Activated T-helper 1 cell treated with anti-CD3 and anti-CD28 coated beads, Interleukin-2, amount 50 U/mL, for 16 hours (primary cell): ENCODE measurements around the gene MEOX2.

Experiments used
- DNase-seq, 2 donors: peaks; one replicate each; pipeline ENCODE4 v3.0.0-alpha.2; 2020; ENCODE audit warnings: low read depth in 1 of 2, low spot score in 1 of 2

Gene MEOX2

DNA sequence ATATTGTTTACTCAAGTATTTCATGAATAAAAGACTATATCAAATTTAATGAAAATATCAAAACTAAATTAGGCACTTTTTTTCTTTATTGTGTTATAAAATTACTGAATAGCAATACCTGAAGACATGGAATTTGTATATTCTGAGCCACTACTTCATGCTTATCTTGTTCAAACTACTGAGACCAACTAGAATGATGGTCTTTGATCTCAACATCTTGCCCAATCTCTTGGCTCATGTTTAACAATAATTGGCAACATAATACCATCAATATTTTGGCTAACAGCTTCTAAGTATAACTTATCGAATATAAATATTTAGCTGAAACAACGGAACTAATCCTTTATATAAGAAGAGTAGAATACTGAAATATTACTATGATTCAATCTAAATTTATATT is 68.2 kb downstream of the MEOX2 start:
- no peak for DNase-seq

DNA sequence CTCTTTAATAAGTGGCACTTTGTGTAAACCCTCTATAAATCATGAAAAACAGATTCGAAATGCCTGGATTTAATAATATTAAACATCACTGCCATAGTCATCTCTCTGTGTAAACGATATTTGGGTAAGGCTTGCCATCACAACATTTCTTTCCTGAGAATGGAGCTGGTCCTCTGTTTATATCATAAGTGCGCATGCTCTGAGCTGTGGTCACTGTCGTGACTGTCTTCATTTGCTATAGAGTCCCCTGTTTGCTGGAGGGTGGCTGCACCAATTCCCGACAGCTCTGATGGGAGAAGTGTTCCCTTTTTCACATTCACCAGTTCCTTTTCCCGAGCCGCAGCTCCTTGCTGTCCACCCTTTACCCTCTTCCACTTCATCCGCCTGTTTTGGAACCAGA is 74.3 kb downstream of the MEOX2 start:
- no peak for DNase-seq

DNA sequence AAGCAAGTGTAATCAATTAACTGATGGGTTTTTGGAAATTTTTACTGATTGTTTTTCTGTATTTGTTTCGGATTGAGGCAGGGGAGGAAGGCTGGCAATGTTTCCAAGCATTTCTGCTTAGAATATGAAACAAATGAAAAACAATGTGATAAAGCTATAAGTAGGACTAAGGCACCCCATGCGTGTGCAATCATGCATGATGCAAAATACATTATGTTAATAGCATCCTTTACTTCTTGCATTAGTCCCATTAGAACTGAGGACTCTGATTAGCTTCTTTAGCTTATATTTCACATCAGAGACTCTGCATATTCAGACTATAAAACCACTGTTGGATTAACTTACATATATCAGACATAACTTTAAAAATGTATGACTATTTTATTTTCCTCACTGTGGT is 76.0 kb downstream of the MEOX2 start:
- no peak for DNase-seq

DNA sequence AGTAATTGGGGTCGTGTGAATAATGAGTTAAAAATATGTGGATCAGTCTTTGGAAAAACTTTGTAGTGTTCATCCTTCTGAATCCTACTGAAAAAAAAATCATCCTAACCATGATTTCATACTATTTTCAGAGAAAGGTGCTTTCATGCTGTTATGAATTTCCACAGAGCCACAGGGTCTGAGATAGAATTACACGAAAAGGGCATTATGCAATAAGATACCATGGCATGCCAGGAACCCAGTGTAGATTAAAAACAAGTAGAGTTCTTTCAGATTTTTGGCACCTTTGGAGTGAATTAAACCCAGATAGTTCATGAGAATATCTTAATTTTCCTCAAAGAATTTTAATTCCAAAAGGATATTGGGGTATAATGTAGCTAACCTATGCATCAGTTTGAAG is 77.2 kb downstream of the MEOX2 start:
- no peak for DNase-seq

DNA sequence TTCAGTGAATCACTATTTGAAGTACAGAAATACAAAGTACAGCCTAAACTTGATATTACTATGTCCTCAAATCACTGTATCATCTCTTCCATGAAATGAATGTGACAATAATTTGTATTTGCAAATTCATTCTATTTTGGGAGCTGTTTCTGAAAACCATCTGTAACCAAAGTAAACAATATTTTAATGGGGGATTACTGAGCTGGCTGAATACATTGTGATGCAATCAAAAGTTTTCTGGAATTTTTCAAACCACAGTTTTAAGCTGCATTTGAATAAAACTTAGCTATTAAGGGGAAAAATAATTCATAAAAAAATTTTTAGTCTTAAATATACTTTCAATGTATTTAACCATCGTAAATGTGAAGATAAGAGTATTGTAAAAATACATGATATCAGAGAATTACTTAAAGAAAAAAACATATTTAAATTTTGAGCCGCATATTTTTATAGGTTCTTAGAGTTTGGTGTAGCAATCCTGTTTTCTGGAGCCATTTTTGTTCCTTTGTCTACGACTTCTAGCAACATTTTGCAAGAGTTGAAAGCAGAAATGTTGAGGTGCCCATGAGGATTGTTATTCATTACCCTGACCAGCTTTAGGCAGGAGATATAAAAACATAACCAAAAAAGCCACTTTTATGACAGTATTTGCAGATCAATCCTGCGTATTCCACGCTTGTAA is 78.8 kb downstream of the MEOX2 start:
- DNase-seq, result no peak

DNA sequence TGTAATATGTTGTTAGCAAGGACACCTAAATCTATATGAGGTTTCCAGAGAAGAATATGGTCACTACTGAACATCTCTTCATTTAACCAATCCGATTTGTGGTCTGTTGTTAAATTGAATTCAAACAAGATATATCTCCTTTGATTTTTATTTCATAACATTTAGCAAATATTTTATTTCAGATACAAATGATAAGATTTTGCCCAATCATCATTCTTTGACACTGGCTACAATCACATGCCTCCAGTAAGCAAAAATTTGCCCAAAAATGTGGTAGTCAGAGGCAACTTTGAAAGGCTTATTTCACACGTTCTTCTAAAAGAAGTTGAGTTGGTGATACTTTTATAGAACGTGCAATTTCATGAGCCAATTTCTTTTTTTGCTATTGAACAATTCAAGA is 79.9 kb downstream of the MEOX2 start:
- DNase-seq, result no peak

DNA sequence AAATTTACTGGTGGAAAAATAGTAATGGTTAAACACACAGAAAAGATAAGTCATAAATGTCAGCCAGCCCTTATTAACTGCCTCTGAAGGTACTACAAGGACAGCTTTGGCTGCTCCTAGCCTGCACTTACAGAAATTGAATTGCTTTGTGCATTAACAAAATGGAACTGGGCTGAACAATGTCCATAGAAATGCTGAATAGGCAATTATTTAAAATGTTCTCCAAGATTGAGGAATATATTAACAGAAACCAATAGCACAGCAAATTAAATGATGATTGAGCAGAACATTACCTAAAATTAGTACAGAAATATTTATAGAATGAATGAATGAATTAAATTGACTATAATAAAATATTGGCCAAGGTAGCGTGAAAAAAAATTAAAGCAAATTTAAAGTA is 82.3 kb downstream of the MEOX2 start:
- no peak for DNase-seq

DNA sequence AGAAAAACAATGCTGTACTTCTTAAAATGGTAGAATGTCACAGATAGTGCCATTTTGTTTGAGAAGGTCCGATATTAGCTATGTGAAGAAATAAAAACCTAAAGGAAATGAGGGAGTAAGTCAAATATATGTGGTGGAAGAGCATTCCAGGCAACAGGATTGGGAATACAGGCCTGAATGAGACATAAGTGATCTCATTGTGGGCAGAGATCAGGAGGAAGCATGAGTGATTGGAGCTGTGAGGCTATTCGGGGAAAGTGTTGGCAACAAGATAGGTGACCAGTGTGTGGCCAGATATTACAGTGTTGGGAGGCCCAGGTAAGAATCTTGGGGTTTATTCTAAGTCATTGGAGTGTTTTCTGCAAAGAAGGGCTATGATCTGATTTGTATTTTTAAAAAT is 83.4 kb downstream of the MEOX2 start:
- DNase-seq, result no peak

DNA sequence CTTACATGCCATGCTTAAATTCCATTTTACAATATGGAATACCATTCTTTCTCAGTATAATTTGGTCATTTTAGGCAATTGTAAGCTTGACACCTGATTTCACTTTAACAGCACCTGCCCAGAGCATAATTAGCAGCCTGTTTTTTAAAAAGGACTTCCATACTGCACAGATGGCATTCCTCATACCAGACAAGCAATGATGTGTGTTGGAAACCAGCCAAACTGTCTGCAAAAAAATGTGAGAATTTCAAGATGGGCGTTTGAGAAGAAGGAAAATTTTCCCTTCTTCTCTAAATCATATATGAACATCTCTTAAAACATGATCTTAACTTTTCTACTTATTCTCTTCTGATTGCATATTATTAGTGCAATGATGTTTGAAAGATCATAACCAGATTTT is 84.2 kb downstream of the MEOX2 start:
- DNase-seq, result no peak

DNA sequence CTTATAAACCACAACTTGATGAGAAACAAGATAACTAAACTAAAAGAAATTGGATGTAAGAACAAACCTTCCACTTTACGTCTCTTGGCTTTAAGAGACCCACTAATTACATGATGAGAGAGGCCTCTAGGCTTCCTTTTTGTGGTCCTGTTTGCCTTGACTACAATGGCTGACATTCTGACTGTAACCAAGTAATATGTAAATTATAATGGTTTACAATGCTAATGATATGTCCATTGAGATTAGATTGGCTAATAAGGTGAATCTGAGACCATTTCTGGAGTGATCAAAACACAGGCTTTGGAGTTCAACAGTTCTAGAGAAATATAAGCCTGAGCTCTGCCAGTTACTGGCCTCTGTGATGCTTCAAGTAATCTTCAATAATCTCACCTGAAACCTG is 85.3 kb downstream of the MEOX2 start:
- DNase-seq, result no peak

DNA sequence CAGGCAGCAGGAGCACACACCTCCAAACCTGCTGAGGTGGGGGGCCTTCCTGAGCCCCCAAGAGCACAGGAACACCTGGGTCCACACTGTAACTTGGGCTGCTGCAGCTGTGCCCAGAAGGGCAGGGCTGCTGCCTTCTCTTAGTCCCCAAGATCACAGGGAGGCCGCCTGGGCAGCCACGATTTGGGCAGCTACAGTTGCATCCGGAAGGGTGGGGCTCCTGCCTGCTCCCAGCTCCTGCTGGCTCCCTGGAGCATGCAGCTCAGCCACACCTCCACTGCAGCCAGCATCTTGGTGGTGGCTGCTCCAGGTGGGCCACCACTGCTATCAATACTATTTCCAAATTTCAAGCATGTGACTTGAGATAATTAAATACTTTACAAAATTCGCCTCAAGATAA is 86.2 kb downstream of the MEOX2 start:
- no peak for DNase-seq

DNA sequence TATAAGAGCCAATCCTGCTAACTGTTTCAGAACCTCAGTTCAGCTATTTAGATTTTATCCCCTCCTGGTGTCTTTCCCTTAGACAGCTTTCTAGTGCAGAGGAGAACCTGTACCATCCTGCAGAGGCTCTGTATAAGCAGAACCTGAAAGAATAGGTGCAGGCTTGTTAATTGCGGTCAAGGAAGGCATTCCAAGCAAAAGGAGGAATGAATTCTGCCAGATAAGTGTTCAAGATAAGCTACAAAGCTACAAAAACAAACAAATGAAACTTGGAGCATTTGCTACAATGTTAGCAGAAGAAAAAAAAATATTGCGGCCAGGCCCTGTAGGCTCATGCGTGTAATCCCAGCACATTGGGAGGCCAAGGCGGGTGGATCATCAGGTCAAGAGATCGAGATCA is 92.0 kb downstream of the MEOX2 start:
- DNase-seq, result no peak

DNA sequence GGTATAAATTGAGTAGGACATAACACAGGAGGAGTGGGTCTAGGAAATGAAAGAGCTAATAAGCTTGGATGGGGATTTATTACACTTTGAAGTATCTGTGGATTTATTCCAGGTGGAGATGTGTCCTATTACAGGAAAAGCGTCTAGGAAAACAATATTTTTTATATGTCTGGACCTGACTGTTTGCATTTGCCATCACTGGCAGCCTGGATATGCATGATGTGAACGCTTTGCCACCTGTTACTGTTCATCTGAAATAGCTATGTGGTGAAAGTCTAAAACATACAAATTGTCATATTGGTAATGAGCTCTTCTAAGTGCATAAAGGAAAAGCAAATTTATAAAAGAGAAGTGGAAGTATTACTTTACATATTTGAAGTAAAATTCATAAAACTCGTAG is 93.1 kb downstream of the MEOX2 start:
- no peak for DNase-seq

DNA sequence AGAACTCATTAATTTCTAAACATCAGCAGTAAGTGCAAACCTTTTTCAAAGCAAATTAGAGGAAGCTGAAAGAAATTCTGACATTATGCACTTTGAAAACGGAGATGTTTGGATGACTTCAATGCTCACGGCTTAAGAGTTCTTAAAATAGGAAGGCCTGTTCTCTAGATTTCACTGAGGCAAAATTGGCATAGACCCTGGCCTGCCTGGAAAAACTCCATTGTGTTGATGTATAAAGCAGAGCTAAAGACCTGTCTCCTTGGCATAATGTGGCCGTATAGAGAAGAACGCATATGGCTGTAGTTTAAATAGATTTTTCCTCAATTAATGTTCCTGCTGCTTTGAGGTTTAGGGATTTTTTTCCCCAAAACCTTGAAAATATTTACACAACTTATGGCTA is 100.2 kb downstream of the MEOX2 start:
- no peak for DNase-seq

DNA sequence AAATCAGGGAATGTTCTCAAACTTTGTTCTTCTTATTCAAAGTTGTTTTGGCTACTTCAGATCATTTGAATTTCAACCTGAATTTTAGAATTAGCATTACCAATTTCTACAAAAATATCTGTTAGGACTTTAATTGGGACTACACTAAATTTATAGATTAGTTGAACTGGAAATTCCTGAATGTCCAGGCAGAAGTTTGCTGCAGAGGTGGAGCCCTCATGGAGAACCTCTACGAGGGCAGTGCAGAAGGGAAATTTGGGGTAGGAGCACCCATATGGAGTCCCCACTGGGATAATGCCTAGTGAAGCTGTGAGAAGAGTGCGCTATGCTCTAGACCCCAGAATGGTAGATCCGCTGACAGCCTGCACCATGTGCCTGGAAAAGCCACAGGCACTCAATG is 101.9 kb downstream of the MEOX2 start:
- no peak for DNase-seq

DNA sequence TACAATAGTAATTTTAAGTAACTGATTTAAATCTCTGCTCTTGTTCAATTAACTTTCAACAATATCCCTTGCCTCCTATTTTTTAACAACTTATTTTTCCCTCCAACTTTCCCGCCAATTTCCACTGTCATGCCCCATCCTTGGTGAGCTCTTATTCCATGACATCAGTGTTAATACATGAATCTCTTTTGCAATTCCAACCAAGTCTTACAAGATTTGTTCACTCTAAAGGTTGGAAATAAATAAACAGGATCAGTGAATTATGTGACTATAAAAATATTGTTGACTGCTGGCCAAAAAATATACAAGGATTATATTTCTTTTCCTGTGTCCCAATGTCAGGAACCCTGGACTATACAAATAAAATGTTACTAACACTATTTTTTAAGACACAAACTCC is 103.7 kb downstream of the MEOX2 start:
- DNase-seq, result no peak

DNA sequence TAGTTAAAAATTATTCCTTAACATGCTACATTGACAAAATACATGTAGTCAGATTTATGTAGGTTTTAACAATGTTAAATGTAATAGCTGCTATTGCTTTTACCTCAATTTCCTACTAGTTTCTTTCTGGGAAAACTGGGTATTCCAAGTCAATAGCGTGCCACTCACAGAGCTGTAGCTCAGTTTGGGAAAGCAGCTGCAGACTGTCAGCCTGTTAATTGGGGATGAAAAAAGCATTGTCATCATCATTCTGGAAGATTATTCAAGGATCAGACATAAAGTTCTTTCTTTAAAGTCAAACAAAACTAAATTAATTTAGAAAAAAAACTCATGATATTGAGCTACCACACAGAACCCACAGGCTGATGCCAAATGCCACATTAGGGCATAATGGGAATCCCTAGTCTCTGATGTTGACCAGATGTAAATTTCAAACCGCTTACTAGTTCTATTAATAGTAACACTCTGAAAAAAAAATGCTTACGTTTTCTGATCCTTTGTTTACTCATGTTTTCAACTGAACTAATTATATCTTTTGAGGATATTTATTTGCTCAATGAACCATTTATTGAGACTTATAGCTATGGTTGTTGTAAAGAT is 105.0 kb downstream of the MEOX2 start:
- DNase-seq, result no peak

DNA sequence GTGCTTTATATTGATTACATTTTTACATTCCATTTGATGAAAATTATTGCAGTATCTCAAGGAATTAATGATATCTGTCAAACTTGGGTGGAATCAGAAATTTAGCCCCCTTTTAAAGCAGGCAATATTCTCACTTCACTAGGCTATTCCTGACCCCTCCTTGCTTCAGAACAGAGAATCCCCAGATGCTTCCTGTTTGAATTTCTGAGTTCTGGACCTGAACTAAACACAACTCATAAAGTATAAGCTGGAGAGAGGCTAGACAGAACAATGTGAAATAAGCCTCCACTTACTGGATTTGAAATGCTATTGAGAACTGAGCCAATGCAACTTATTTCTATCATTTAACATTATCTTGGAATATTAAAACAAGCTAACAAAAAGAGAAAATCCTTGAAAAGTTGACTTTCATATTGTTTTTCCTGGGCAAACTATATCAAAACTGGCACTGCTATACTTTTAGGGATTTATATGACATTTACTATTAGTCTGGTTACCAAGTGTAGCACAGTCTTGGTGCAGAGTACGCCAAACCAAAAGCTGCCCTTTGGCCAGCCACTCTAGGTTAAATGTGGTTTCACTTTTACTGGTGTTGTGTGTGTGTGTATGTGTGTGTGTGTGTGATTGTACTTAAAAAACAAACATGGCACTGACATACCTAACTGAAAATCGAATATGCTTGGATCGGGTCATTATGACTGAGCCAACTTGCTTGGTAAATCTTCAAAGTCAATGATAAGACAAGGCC is 105.7 kb downstream of the MEOX2 start:
- DNase-seq, result no peak

DNA sequence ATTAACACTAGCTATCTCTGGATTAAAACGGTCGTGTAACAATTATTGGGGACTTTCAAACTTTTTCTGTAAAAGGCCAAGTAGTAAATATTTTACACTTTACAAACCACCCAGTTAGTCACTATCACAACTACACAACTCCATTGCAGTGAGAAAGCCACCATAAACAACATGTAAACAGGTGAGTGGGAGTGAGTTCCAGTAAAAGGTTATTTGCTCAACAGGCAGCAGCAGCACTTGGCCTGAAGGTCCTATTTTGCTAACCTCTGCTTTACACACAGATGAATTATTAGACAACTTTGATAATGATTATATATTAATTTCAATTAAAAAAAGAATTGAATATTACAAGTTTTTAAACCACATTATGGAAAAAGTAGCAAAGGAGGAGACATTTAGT is 108.9 kb downstream of the MEOX2 start:
- no peak for DNase-seq

DNA sequence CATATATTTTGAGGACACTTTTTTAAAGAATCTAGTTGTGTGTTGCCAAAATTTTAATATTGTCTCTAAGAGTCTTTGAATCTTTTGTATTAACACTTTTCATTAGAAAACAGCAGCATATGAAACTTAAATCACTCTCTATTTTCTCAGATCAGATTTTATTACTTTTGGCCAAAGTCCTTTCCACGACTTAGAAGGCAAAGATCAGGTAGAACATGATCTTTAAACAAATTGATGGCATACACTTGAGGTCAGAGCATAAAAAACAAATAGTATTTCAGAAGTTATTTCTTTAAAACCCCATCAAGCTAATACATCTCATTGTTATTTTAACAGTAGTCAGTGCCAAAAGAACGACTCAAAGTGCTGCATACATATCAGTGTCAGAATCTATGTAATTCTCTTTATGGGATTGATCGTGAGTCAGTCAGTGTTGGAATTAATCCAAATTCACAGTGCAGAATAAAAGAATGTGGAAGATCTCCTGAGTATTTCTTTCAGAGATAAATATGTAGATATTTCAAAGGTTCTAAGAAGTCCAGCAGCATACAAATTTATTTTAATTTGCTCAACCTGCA is 115.1 kb downstream of the MEOX2 start:
- DNase-seq, result no peak

DNA sequence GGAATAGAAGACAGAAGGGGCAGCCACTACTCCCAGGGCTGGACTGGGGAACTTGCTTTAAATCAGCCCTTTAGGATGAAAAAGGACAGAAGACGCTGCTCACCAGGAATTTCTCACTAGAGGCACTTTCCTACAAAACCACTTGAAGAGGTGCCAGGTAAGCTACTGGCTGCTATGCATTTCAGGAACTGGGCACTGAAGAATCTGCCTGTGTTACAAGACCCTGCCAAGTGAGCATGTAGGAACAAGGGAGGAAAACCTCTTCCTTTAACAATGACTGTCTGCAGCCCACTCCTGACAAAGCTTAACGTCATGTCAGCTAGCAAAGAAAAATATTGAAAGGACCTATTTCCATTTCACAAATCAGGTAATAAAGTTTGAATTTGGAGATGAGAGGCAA is 118.8 kb downstream of the MEOX2 start:
- no peak for DNase-seq

DNA sequence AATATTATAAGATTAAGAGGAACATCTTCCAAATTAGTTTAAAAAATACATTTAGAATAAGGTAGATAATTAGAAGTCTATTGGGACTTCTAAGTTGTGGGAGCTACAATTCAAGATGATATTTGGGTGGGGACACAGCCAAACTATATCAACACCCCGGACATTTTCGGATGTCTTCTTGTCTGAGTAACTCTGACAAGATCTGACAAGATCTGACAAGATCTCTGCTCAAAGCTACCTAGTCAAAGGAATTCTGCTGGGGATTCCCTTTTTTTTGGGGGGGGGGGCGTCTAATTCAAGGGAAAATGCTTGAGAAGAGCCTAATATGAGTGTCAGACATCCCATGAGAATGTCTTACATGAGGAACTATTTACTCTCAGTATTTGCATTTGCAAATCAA is 119.4 kb downstream of the MEOX2 start:
- no peak for DNase-seq
